HG03025 (cell line): ENCODE measurements around the gene UPF2.

Experiments used
- ATAC-seq: cut with Tn5 transposase; IDR thresholded peaks from one replicate; pipeline ENCODE4 v1.9.1; 2021; ENCODE audit warnings: mild to moderate bottlenecking, moderate library complexity; ENCODE audit not compliant: unreplicated experiment, low FRiP score

UPF2 gene

GRCh38 chr10:11887381-11888227, 155.0 kb downstream of the UPF2 start:
- no peak for ATAC-seq

GRCh38 chr10:11886851-11887250, 155.8 kb downstream of the UPF2 start:
- ATAC-seq = no peak

GRCh38 chr10:11886138-11886474, 156.5 kb downstream of the UPF2 start:
- ATAC-seq = no peak

- ATAC-seq = no peak
These were observed 157.0 kb downstream of the UPF2 start for GRCh38 chr10:11885437-11886137.

GRCh38 chr10:11884706-11885423, 157.7 kb downstream of the UPF2 start:
- ATAC-seq = no peak

GRCh38 chr10:11882646-11883375, 159.8 kb downstream of the UPF2 start:
- ATAC-seq = no peak

- no peak for ATAC-seq
These were observed 160.9 kb downstream of the UPF2 start for GRCh38 chr10:11881477-11882417.

- ATAC-seq = no peak
These were observed 161.6 kb downstream of the UPF2 start for GRCh38 chr10:11881030-11881476.

GRCh38 chr10:11880151-11881029, 162.2 kb downstream of the UPF2 start:
- no peak for ATAC-seq

- no peak for ATAC-seq
These were observed 163.1 kb downstream of the UPF2 start for GRCh38 chr10:11879387-11880094.

GRCh38 chr10:11878776-11879175, 163.8 kb downstream of the UPF2 start:
- ATAC-seq = no peak

- no peak for ATAC-seq
These were observed 165.1 kb downstream of the UPF2 start for GRCh38 chr10:11877591-11877905.

GRCh38 chr10:11876805-11877590, 165.6 kb downstream of the UPF2 start:
- ATAC-seq = no peak

GRCh38 chr10:11876324-11876723, 166.3 kb downstream of the UPF2 start:
- no peak for ATAC-seq

GRCh38 chr10:11875494-11876281, 166.9 kb downstream of the UPF2 start:
- ATAC-seq = no peak
